ENCODE measurements around the gene FOXL3.
A peak's percentile ranks its signal among the peaks of the same experiment; 100 is the strongest.
"Not testable (repeated sequence)": the region's sequence is repeated elsewhere in the genome, so short reads cannot be mapped to it uniquely, and the experiment has no call there.

FOXL3 gene

DNA sequence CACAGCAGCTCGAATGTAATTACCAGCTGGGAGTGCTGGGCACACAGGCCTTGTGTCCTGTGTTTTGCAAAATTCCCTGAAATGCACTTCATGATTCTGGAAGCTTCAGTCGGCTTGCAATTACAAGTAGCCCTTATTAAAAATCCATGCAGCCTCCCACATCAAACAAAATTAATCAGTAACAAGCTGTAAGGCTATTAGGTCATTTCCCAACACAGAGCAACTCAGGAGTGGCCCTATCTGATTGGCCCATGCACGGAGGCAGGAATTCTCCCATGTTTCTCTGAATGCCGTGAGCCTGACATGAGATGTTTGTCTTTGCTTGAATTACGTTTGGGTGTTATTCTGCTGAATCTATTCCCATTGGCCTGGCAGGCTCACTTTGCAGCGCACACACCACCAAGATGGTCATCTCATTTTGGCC lies 36.9 kb downstream of the FOXL3 start:
- DNase-seq = no peak

DNA sequence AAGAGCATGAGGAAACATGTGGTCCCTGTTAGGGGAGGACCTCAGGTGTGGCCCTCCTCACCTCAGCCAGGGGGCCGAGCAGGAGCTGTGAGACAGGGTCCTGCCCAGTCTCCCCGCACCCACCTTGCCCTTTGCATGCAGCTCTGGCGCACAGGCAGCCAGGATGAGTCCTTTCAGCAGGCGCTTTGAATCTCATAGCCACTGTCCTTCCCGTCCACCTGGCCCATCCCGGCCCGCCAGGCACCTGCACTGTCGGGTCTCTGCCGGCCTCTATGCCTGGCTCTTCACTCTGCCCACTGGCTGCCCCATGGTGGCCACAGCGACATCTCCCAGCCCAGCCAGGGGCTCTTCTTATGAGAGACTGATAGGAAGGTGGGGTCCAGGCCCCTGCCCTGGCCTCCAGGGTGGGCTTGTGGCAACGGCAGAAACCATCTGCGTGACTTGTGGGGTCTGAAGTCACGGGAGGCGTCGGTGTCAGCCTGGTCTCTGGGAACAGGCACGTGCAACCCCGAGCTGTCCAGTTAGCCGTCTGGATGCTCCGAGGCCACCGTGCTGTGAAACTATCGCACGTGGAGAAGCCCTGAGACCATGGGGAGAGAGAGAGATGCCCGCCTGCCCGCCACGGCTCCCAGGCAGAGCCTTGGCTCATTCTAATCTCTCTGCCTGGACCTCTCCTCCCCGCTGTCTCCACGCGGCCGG lies 37.4 kb downstream of the FOXL3 start:
- no peak for DNase-seq

DNA sequence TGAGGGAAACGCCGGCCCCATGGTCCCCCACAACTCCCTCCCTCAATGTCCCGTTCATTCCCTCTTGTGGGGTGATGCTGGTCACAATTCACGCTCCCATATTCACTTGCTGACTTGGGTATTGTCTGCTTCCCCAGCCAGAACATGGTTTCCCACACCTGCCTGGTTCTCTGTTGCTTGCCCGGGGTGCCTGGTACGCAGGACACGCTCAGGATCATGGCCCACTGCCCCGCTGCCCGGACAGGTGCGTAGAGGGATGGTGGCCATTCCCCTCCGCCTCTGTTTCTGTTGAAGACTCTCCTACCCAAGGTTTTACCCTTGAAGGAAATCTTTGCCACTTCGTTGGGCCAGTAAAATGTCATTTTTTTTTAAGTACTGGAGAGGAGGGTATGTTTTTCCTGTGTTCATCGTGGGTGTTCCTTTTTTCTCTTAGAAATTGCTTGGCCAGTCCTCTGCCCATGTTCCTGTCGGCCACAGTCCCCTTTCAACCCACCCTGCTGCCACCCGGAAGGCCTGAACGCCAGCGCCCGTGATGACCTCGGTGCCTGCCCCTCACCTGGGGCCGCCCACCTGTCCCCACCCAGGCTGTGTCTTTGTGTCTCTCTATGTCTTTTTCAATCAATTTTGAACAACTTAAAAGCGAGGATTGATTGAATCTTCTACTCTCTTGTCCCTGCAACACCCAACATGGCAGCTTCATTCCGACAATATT lies 38.2 kb downstream of the FOXL3 start:
- DNase-seq = no peak

DNA sequence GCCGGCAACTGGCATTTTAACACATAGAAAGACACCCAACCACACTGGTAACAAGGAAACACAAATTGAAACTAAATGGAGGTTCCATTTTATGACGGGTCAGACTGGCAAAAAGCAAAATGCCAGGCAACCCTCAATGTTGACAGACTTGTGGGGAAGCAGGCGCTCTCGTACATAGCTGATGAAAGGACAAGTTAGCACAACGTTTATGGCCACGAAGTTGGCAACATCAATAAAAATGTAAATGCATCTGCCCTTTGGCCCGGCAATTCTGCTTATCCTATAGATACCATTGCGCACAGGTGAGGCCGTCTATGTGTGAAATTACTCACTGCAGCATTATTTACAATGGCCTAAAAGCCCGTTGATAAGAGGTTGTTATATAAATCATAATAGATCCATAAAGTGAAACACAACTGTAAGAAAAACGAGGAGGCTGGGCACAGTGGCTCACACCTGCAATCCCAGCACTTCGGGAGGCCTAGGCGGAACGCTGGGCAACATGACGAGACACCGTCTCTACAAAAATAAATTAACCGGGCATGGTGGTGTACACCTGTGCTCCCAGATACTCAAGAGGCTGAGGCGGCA lies 39.8 kb downstream of the FOXL3 start:
- DNase-seq = no peak

DNA sequence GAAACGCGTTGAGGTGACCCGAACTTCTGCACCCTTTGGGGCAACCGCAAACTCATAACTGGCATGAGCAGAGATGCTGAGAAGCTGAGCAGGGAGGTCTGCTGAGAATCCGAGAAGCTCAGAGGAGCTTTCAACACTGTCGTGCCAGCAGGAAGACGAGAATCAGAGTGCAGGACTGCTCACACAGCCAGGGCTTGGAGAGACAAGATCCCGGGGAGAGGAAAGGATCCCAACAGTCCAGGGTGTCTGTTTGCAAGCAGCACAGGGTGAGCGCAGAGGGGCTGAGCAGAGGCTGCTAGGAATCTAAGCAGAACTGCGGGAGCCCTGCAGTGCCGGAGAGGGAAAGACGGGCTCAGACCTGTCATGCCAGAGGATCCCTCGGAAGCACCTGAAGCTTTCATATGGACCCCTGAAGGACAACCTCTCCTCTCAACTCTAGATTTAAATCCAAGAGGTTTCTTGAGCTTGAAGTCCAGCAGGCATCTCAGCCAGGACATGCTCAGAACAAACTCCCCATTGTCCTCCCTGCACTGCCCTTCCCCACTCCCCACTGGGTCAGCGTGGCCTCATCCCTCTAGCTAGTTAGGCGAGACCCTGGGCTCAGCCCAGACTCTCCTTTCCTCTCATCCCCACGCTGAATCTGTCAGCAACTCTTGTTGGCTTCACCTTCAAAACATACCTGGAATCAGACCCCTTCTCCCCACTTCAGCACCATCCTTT lies 40.7 kb downstream of the FOXL3 start:
- no peak for DNase-seq

DNA sequence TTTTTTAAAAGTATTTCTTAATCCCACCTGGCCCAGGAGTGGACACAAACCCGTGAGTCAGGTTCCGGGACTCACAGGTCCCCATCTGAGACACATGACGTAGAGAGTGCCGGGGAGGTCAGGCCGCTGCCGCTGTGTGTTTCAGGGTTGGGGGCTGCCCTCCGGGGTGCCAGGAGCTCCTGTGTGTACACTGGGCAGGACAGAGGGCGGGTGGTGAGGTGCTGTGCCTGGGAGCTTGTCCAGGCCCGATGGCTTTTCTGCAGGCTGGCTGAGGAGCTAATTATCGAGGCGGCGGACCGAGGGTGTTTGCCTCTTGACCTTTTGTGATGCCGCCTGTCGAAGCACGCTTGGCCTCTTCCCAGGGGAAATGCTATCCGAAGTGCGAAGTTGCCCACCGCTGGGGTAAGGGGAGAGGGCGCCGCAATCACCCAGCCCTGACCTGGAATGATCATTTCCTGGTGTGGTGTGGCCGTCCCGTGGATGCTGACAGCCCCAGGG lies 42.1 kb downstream of the FOXL3 start:
- no peak for DNase-seq

DNA sequence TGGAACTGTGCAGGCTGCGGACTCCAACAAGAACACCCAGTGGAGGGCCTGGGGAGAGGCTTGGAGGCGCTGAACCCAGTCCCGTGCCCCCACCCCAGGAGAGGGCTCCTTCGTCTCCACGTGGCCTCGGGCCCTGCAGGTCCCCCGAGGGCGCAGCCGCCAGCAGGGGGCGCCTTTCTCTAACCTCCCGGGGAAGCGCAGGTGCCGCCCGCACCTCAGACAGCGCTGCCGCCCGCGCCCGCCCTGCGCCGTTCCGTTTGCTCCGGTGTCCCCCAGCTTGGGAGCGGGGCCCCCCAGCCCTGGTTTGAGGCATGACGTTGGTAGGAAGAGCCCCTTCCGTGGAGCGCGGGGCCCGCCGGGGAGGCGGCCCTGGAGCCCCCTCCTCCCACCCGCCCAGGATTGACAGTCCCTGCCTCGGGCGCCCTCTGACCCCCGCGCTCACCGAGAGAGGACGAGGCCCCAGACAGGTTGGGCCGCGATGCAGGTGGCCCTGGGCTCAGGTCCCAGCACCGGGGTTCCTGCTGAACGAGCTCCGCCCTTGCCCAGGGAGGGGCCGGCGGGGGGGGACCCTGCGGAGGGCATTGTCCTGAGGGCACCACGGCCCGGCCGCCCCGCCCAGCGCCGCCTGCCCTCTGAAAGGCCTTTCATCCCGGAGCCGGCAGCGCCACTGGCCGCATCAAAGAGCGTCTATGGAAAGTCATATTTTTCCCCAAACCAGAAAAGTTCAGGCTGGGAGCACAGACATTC lies 42.8 kb downstream of the FOXL3 start:
- peak; percentile 39 for DNase-seq

DNA sequence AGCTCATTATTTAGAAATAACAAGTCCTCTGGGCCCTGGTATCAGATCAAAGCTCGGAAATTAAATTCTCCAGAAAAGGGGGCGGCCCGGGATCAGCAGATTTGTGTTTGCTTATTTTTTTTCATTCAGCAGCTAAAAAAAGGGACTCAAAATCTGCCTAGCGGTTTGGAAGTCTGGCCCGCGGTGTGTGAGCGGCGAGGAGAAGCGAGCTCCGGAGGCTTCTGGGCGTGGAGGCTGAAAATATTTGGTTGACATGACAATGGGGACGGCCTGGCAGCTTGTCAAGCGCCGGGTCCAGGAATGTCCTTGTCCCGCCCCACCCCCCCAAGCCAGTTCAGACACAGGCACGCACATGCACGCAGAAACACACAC lies 43.4 kb downstream of the FOXL3 start:
- no peak for DNase-seq

DNA sequence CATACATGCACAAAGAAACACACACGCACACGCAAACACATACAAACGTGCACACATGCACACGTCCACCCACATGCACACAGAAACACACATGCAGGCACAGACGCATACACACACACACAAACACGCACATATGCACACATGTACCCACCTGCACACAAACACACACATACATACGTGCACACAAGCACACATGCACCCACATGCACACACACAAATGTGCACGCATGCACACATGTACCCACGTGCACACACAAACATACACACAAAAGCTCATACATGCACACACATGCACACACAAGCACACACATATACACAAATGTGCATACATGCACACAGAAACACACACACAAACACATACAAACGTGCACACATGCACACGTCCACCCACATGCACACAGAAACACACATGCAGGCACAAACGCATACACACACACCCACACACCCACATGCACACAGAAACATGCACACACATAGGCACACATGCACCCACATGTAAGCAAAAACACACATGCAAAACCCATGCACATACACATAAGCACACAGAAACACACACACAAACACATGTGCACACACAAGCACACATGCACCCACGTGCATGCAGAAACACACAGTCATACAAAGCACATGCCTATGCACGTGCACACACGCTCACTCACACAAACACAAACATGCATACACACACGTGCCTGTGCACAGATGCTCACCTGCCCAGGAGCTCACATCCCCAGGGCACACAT lies 44.8 kb downstream of the FOXL3 start:
- DNase-seq = no peak

DNA sequence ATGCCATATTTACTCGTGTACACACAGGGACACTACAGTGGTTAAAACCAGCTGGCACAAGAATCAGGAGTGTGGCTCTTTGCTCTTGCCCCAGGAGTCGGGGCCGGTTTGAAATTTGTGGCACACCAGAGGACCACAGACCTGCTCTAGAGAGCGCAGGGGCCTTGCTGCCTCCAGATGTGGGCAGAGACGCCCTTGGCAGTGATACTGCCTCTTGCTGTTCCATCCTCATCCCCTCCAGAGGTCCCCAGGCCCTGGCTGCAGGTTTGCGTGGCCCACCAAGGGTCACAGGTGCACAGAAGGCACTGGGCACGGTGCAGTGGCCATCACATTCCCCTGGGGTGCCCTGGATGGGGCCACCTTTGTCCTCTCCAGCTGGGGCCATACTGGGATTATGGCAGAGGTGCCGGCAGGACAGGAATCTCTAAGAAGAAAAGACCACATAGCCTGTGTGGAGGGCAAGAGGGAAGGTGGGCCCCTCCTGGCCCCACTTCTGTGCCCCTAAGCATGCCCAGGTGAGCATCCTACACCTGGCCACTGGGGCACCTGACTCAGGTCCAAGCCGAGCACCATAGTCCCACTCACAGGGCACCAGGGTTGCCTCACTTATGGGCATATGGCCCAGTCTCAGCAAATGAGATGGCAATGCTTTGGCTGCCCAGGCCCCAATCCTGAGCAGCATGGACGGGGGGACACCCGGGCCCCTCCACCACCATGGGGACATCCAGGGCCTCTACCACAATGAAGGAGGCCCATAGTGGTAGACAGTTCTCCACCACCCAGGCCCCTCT lies 45.6 kb downstream of the FOXL3 start:
- DNase-seq = no peak

DNA sequence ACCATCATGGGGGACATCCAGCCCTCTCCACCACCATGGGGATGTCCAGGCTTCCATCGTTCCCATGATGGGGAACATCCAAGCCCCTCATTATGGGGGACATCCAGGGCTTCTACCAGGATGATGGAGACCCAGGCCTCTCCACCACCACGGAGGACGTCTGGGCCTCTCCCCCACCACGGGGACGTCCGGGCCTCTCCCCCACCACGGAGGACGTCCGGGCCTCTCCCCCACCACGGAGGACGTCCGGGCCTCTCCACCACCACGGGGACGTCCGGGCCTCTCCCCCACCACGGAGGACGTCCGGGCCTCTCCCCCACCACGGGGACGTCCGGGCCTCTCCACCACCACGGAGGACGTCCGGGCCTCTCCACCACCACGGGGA lies 46.2 kb downstream of the FOXL3 start:
- not testable (repeated sequence) for DNase-seq

DNA sequence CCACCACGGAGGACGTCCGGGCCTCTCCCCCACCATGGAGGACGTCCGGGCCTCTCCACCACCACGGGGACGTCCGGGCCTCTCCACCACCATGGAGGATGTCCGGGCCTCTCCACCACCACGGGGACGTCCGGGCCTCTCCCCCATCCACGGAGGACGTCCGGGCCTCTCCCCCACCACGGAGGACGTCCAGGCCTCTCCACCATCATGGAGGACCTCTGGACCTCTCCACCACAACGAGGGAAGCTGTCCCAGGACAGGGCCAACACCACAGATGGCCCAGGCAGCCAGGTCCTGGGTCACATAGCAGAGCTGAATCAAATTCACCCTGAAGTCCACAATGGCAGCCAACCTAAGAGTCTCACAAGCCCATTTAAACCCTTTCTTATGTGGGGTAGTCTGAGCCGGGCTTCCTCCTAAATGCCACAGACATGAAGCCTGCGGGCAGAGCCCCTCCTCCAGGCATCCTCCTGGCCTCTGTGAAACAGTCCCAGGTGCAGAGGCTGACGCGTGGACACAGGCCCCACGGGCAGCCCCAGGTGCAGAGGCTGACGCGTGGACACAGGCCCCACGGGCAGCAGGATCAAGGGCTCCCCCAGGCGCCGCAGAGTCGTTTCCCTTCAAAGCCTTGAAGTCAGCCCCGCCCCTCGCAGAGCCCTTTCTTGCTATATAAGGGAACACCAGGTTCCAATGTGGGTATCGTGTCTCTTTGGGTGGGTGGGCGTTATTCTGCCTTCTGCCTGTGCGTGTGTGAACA lies 47.0 kb downstream of the FOXL3 start:
- no peak for DNase-seq

DNA sequence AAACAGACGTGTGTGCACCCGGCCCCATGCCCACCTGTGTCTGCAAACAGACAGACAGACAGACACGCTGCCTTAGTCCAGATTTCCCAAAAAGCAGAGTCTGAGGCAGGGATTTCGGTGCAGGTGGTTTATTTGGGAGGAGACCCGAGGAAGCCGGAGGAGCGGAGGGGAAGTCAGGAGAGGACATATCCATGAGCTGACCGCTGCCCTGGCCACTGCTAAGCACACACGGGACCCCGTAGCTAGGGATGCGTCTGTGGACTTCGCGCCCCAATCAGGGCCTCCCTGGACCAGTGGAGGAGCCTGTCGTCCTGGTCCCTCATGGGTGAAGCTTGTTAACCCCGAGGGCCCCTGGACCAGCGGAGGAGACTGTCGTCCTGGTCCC lies 47.6 kb downstream of the FOXL3 start:
- DNase-seq = no peak

DNA sequence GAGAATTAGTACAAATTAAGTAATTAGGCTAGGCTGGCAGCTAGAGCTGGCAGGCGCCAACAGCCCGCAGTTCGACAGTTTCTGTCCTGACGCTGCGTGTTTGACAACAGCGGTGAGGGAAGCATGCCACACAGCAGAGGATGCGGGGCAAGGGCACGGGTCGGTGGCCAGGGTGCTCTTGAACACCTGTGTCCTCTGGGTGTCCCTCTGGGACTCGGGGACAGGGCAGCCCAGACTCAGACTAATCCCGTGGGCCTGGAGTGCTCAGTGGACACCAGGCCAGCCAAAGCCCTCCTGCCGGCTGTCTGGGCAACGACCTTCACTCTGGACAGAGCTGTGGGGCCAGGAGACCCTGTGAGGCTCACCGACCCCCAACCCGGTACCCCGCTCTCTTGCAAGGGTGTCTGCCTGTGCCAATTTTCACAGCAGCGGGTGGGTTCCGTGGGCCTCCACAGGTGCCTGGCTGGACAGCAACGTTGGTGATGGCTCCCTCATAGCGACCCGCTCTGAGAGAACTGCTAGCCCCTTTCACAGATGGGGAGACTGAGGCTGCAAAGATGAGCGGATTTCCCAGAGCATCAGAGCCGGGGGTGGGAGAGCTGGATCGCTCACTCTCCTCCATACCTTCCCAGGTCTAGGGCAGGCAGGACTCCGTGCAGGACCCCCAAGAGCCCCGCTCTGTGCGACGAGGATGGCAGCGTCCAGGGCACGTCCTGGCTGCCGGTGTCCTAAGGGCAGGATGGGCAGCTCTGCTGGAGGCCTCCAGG lies 48.5 kb downstream of the FOXL3 start:
- no peak for DNase-seq

DNA sequence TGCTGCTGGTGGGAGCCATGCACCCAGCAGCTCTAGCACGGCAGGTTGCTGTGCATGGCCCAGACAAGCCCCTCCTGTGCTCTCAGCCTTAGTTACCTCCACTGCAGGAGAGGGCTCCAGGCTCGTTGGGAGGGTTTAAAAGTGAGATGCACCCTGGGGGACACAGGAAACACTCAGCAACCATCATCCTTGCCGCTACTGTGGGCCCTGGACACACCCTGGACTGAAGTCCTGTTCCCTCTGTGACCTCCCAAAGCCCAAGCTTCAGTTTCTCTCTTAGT lies 49.0 kb downstream of the FOXL3 start:
- DNase-seq = no peak

DNA sequence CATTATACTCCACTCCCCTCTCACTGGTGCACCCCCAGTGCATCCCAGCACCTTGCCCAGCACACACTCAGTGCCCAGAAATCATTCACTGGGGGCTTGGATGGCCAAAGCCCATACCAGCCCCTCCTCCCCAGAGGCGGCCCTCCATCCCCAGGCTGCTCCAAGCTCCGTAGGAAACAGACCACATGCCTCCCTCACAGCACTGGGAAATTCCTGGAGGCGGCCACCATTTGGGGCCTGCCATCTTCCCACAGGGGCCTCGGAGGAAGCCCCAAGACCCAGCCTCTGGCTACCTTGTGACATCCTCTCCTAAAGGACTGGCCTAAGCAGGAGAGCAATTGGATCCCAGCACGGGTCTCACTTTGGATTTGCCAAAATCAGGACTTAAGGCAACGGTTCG lies 49.7 kb downstream of the FOXL3 start:
- no peak for DNase-seq

DNA sequence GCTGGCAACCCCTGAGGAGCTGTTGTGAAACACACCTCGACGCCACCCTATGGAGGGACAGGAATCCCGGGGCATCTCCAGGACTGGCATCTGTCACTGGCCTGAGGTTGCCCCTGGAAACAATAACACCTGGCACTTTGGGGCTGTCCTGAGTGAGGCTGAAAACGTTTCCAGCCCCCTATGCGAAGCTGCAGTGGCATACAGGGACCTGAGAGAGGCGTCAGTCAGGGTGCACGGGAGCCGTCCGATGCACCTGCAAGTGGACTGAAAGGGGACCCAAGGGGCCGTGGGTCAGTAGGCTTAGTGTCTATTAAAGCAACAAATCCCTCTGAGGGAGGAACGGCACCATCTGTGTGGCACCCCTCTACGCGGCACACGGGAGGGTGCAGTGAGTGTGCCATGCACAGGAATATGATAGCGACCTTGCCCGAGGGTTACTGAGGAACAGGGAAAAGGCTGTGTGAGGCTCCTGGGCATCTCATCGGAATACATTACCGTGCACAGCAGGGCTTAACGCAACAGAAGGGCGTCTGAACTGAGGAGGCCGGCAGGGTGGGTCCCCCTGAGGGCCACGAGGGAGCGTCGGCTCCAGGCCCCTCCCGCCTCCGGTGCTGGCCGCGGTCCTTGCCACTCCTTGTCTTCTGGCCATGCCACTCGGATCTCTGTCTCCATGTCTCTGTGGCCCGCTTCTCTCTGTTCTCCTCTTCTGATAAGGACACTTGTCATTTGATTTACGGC lies 50.4 kb downstream of the FOXL3 start:
- peak; percentile 22 for DNase-seq

Measured in DMS 273 treated with DMSO at 0.1 percent for 48 hours (cell line).